ENCODE measurements around the gene PARN. TPM values are rescaled to one million over a fixed set of nuclear protein-coding genes. Genes with fewer than 3 reads are reported as not detected.
"Not testable (repeated sequence)": the region's sequence is repeated elsewhere in the genome, so short reads cannot be mapped to it uniquely, and the experiment has no call there.

Gene PARN
- polyA plus RNA-seq, 3 donors, result 18.4 to 24.4 (median 19.1) TPM

DNA sequence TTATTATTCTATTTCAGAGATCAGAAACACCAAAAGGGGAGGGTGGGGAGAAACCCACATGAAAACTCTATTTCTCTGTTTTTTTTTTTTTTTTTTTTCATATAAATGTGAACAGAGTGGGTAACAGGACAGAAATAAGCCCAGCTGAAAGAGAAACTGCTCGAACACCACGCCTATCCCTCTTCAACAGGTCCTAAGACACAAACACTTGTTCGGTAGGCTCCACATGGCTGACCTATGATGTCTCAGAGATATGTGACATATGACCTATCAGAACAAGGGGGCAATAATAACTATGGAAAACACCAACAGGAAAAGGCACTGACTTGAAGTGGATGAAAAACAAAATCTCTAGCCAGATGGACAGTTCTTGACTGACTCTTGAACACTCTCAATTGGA is 44.8 kb downstream of the PARN start:
- no peak overlapping the region for H3K27ac Mint-ChIP-seq

DNA sequence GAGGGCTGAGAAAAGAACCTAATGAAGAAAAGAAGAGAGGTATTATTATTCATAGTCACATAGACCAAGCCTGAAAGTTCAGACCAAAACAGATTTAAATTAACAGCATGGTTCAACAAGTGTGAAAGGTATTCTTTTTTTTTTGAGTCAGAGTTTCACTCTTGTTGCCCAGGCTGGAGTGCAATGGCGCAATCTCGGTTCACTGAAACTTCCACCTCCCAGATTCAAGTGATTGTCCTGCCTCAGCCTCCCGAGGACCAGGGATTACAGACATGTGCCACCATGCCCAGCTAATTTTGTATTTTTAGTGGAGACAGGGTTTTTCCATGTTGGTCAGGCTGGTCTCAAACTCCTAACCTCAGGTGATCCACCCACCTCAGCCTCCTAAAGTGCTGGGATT is 49.1 kb downstream of the PARN start:
- H3K27me3 Mint-ChIP-seq (ENCODE audit: low read depth in 3 of 3); H3K9me3 ChIP-seq (replicated peaks in 1 of 2; ENCODE audit: control insufficient read depth in 1 of 2, insufficient read depth in 1 of 2, low read length in 2 of 2); H3K4me3 Mint-ChIP-seq; H3K4me3 ChIP-seq (replicated peaks in 1 of 3; ENCODE audit: low read depth in 2 of 3, low read length in 3 of 3); H3K4me2 ChIP-seq (replicated peaks; ENCODE audit: extremely low read depth, low read length, poor library complexity, severe bottlenecking); H3K4me1 Mint-ChIP-seq; H3K27me3 ChIP-seq (ENCODE audit: control insufficient read depth in 2 of 2, insufficient read depth in 2 of 2, low read length in 2 of 2); H3K9ac ChIP-seq (ENCODE audit: insufficient read depth, low read length, poor library complexity, severe bottlenecking); H4K20me1 ChIP-seq (ENCODE audit: insufficient read depth, low read length); H3K27ac ChIP-seq (ENCODE audit: low read depth in 1 of 2, low read length in 2 of 2); DNase-seq; H3K79me2 ChIP-seq (ENCODE audit: insufficient read depth, low read length); H3K4me1 ChIP-seq (ENCODE audit: control insufficient read depth in 1 of 2, insufficient read depth in 2 of 2, low read length in 2 of 2); H3K9me3 Mint-ChIP-seq; intact Hi-C loops (cut with micrococcal nuclease); H2AFZ ChIP-seq (ENCODE audit: insufficient read depth, low read depth, low read length, poor library complexity, severe bottlenecking): not testable (repeated sequence)
- Mint-ChIP-seq H3K27ac (peak overlapping the region in 2 of 7 donors; percentile 5 to 43), H3K36me3 (peaks cover 74 to 88% of the 10 kb centered on the region in 2 donors)
- WGBS (ENCODE audit: insufficient coverage), result no CpG with 5 or more reads among the region's 3 CpGs
- peaks cover 86 to 100% of the 10 kb centered on the region in 2 donors for H3K36me3 ChIP-seq (replicated peaks in 1 of 2; ENCODE audit: control insufficient read depth in 1 of 2, insufficient read depth in 2 of 2, low read length in 2 of 2)

More for the DNA sequence above, 44.8 kb downstream of the PARN start:
- Mint-ChIP-seq H3K27me3 (ENCODE audit: low read depth in 3 of 3) (no peaks in the 10 kb centered on the region), H3K4me3 (no peak overlapping the region), H3K4me1 (no peaks in the 10 kb centered on the region), H3K36me3 (peaks cover 78 to 84% of the 10 kb centered on the region in 2 donors), H3K9me3 (no peaks in the 10 kb centered on the region)
- Histone ChIP-seq H2AFZ (ENCODE audit: insufficient read depth, low read depth, low read length, poor library complexity, severe bottlenecking) (no peak overlapping the region), H3K27me3 (ENCODE audit: control insufficient read depth in 2 of 2, insufficient read depth in 2 of 2, low read length in 2 of 2) (no peaks in the 10 kb centered on the region), H3K9me3 (replicated peaks in 1 of 2; ENCODE audit: control insufficient read depth in 1 of 2, insufficient read depth in 1 of 2, low read length in 2 of 2) (no peaks in the 10 kb centered on the region), H3K79me2 (ENCODE audit: insufficient read depth, low read length) (no peaks in the 10 kb centered on the region), H3K4me2 (replicated peaks; ENCODE audit: extremely low read depth, low read length, poor library complexity, severe bottlenecking) (no peak overlapping the region), H3K27ac (ENCODE audit: low read depth in 1 of 2, low read length in 2 of 2) (no peak overlapping the region), H3K4me3 (replicated peaks in 1 of 3; ENCODE audit: low read depth in 2 of 3, low read length in 3 of 3) (no peak overlapping the region), H4K20me1 (ENCODE audit: insufficient read depth, low read length) (no peaks in the 10 kb centered on the region), H3K9ac (ENCODE audit: insufficient read depth, low read length, poor library complexity, severe bottlenecking) (no peak overlapping the region), H3K4me1 (ENCODE audit: control insufficient read depth in 1 of 2, insufficient read depth in 2 of 2, low read length in 2 of 2) (no peaks in the 10 kb centered on the region), H3K36me3 (replicated peaks in 1 of 2; ENCODE audit: control insufficient read depth in 1 of 2, insufficient read depth in 2 of 2, low read length in 2 of 2) (peaks cover 74 to 98% of the 10 kb centered on the region in 2 donors)
- no peak for DNase-seq
- intact Hi-C loops (cut with micrococcal nuclease), result no loop called here
- no CpG with 5 or more reads among the region's 3 CpGs for WGBS (ENCODE audit: insufficient coverage)
- TF ChIP-seq, protein P1, sequence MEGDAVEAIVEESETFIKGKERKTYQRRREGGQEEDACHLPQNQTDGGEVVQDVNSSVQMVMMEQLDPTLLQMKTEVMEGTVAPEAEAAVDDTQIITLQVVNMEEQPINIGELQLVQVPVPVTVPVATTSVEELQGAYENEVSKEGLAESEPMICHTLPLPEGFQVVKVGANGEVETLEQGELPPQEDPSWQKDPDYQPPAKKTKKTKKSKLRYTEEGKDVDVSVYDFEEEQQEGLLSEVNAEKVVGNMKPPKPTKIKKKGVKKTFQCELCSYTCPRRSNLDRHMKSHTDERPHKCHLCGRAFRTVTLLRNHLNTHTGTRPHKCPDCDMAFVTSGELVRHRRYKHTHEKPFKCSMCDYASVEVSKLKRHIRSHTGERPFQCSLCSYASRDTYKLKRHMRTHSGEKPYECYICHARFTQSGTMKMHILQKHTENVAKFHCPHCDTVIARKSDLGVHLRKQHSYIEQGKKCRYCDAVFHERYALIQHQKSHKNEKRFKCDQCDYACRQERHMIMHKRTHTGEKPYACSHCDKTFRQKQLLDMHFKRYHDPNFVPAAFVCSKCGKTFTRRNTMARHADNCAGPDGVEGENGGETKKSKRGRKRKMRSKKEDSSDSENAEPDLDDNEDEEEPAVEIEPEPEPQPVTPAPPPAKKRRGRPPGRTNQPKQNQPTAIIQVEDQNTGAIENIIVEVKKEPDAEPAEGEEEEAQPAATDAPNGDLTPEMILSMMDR (IDR thresholded peaks at IDR 0.05), result no peak

Measured in CD14-positive monocyte (primary cell).